HCT116 (cell line): ENCODE data around the gene KRI1. TPM values are rescaled to one million over a fixed set of nuclear protein-coding genes. Genes with fewer than 3 reads are reported as not detected.

Source experiments
- ATAC-seq: fragments of 200-7000 bp; cut with Tn5 transposase; 2 replicates; pipeline ENCODE4 v1.9.1; 2020; ENCODE audit warnings: mild to moderate bottlenecking, moderate library complexity
- BruUV-seq: library from RNA; stranded (reverse); fragments of 400-500 nt; replicated peaks from 2 replicates; lab custom pipeline; 2021; lab: Mats Ljungman, UMichigan
- CTCF ChIA-PET: fragments of 300-600 bp; sonication (Branson Sonifier 250); formaldehyde crosslinking; loops from one replicate; lab custom pipeline; 2021; ENCODE audit warnings: antibody characterized with exemption; lab: Charles Lee
- POLR2A ChIA-PET: fragments of 300-600, 350-600 bp; sonication (Branson Sonifier 250); formaldehyde crosslinking; loops from one replicate; lab custom pipeline; 2021; ENCODE audit warnings: antibody characterized with exemption; lab: Charles Lee
- RAD21 ChIA-PET, 2 experiments: fragments of 300-600 bp; sonication (Branson Sonifier 250); formaldehyde crosslinking; loops; one replicate each; lab custom pipeline; 2023; ENCODE audit warnings: low total read pairs in 2 of 2; ENCODE audit not compliant: uncharacterized antibody in 2 of 2, unreplicated experiment in 2 of 2, low non-redundant PET in 1 of 2; lab: Charles Lee
- DNase-seq: peaks from one replicate; pipeline ENCODE4 v3.0.0-alpha.2; 2010; ENCODE audit warnings: low read depth, low spot score
- H2AFZ ChIP-seq: fragments of 200-600 bp; shearing (Covaris generic), sonication (generic); 2 replicates; pipeline ENCODE4 v1.6.1; 2017; ENCODE audit warnings: low read depth, mixed run types, mixed read lengths, antibody characterized with exemption, low read length; ENCODE audit not compliant: poor library complexity, severe bottlenecking
- H3K27ac ChIP-seq: 2 replicates; pipeline ENCODE4 v1.5.1; 2012; ENCODE audit warnings: low read depth, low read length
- H3K27me3 ChIP-seq: fragments of 200-600 bp; sonication (generic); 2 replicates; pipeline ENCODE4 v1.6.1; 2016; ENCODE audit warnings: mixed run types, low read length, mixed read lengths; ENCODE audit not compliant: insufficient read depth
- H3K36me3 ChIP-seq, 2 experiments: fragments of 200-500 bp in 1 of 2; fragments of 200-600 bp in 1 of 2; sonication (Bioruptor generic) in 1 of 2; sonication (generic) in 1 of 2; 2 replicates each; pipeline versions ENCODE4 v1.5.1 to v1.6.1; 2014 to 2016; ENCODE audit warnings: low read length in 2 of 2, inconsistent platforms in 1 of 2, mixed read lengths in 1 of 2, mixed run types in 1 of 2; ENCODE audit not compliant: insufficient read depth in 2 of 2, control insufficient read depth in 1 of 2
- H3K4me1 ChIP-seq, 2 experiments: fragments of 200-600 bp in 1 of 2; sonication (generic) in 1 of 2; 2 replicates each; pipeline versions ENCODE4 v1.5.1 to v1.6.1; 2012 to 2017; ENCODE audit warnings: low read length in 2 of 2, inconsistent platforms in 1 of 2, mild to moderate bottlenecking in 1 of 2, mixed read lengths in 1 of 2, mixed run types in 1 of 2, moderate library complexity in 1 of 2; ENCODE audit not compliant: insufficient read depth in 2 of 2, control insufficient read depth in 1 of 2
- H3K4me2 ChIP-seq: fragments of 200-600 bp; sonication (generic); 2 replicates; pipeline ENCODE4 v1.6.1; 2017; ENCODE audit warnings: mixed run types, low read length, mixed read lengths
- H3K4me3 ChIP-seq, 2 experiments: fragments of 200-600 bp in 1 of 2; sonication (generic) in 1 of 2; replicated peaks in 1 of 2; 2 replicates each; pipeline ENCODE4 v1.5.1; 2011 to 2016; ENCODE audit warnings: low read length in 2 of 2, control low read depth in 1 of 2, low read depth in 1 of 2, mild to moderate bottlenecking in 1 of 2, mixed read lengths in 1 of 2, mixed run types in 1 of 2
- H3K79me2 ChIP-seq: fragments of 200-600 bp; sonication (generic); 2 replicates; pipeline ENCODE4 v1.6.1; 2017; ENCODE audit warnings: mild to moderate bottlenecking, mixed run types, low read length, moderate library complexity, mixed read lengths; ENCODE audit not compliant: insufficient read depth
- H3K9ac ChIP-seq: fragments of 200-600 bp; sonication (generic); 2 replicates; pipeline ENCODE4 v1.6.1; 2016; ENCODE audit warnings: low read length, mixed read lengths
- H3K9me2 ChIP-seq: fragments of 200-600 bp; sonication (generic), shearing (Covaris generic); 2 replicates; pipeline ENCODE4 v1.6.1; 2017; ENCODE audit warnings: mixed run types, mild to moderate bottlenecking, moderate library complexity; ENCODE audit not compliant: insufficient read depth
- H3K9me3 ChIP-seq, 2 experiments: fragments of 200-500 bp in 1 of 2; fragments of 200-600 bp in 1 of 2; sonication (Bioruptor generic) in 1 of 2; sonication (generic) in 1 of 2; 2 replicates each; pipeline ENCODE4 v1.6.1; 2014 to 2017; ENCODE audit warnings: low read length in 2 of 2, mixed read lengths in 2 of 2, inconsistent platforms in 1 of 2, low read depth in 1 of 2, mild to moderate bottlenecking in 1 of 2, mixed run types in 1 of 2, moderate library complexity in 1 of 2; ENCODE audit not compliant: control insufficient read depth in 1 of 2, insufficient read depth in 1 of 2
- H4K20me1 ChIP-seq: fragments of 200-600 bp; sonication (generic), shearing (Covaris generic); 2 replicates; pipeline ENCODE4 v1.6.1; 2017; ENCODE audit warnings: mixed run types, mild to moderate bottlenecking, moderate library complexity; ENCODE audit not compliant: insufficient read depth
- ATF3 ChIP-seq: IDR thresholded peaks from 2 replicates; pipeline ENCODE4 v1.6.1; 2012
- CBX3 ChIP-seq: IDR thresholded peaks from 2 replicates; pipeline ENCODE4 v1.6.1; 2012; ENCODE audit warnings: low read depth
- CEBPB ChIP-seq: IDR thresholded peaks from 2 replicates; pipeline ENCODE4 v1.6.1; 2012; ENCODE audit warnings: low read depth
- EGR1 ChIP-seq: IDR thresholded peaks from 2 replicates; pipeline ENCODE4 v1.6.1; 2012; ENCODE audit warnings: low read depth
- EZH2phosphoT487 ChIP-seq: fragments of 200-600 bp; IDR thresholded peaks from 2 replicates; pipeline ENCODE4 v1.6.1; 2018; ENCODE audit warnings: antibody characterized with exemption, borderline replicate concordance
- FOSL1 ChIP-seq: IDR thresholded peaks from 2 replicates; pipeline ENCODE4 v1.6.1; 2012; ENCODE audit warnings: low read depth
- POLR2AphosphoS5 ChIP-seq: IDR thresholded peaks from 2 replicates; pipeline ENCODE4 v1.6.1; 2011; ENCODE audit warnings: mild to moderate bottlenecking, low read depth, low read length, moderate library complexity
- RAD21 ChIP-seq: IDR thresholded peaks from 2 replicates; pipeline ENCODE4 v1.6.1; 2012; ENCODE audit warnings: low read depth, mild to moderate bottlenecking
- SIN3A ChIP-seq: IDR thresholded peaks from 2 replicates; pipeline ENCODE4 v1.6.1; 2012; ENCODE audit warnings: low read depth
- SP1 ChIP-seq: IDR thresholded peaks from 2 replicates; pipeline ENCODE4 v1.6.1; 2012; ENCODE audit warnings: low read depth
- SRF ChIP-seq: IDR thresholded peaks from 2 replicates; pipeline ENCODE4 v1.6.1; 2012; ENCODE audit warnings: low read depth
- TCF7L2 ChIP-seq: IDR thresholded peaks from 2 replicates; pipeline ENCODE4 v1.7.0; 2011; ENCODE audit warnings: borderline replicate concordance, inconsistent platforms; ENCODE audit not compliant: insufficient read depth, insufficient read length; ENCODE audit errors: extremely low read depth
- YY1 ChIP-seq: IDR thresholded peaks from 2 replicates; pipeline ENCODE4 v1.6.1; 2011; ENCODE audit warnings: low read length, low read depth, moderate library complexity, mild to moderate bottlenecking; ENCODE audit not compliant: insufficient replicate concordance; ENCODE audit errors: extremely low read depth
- ZBTB33 ChIP-seq: IDR thresholded peaks from 2 replicates; pipeline ENCODE4 v1.6.1; 2011; ENCODE audit warnings: mild to moderate bottlenecking, low read length, moderate library complexity; ENCODE audit not compliant: insufficient replicate concordance; ENCODE audit errors: extremely low read depth
- ZNF274 ChIP-seq: fragments of 200-500 bp; sonication (Bioruptor generic); IDR thresholded peaks from 2 replicates; pipeline ENCODE4 v1.6.1; 2014; ENCODE audit warnings: mild to moderate bottlenecking, low read depth, low read length, inconsistent platforms
- intact Hi-C: fragments of 100-400 bp; cut with micrococcal nuclease; formaldehyde crosslinking; loops from 2 replicates; pipeline ENCODE4 v1.10.0; 2022
- total RNA-seq: library from RNA; stranded (reverse); gene quantifications from one replicate; pipeline ENCODE4 v1.2.1, GENCODE V29; 2021; ENCODE audit not compliant: unreplicated experiment

KRI1 gene
- total RNA-seq, 1 experiment from 2014 or later: 44.0 TPM

GRCh38 chr19:10533646-10534386 lies 32.0 kb downstream of the KRI1 start:
- Histone ChIP-seq H3K9ac (no peak overlapping the region), H3K36me3 (no peaks in the 10 kb centered on the region), H3K4me1 (no peaks in the 10 kb centered on the region), H3K9me2 (no peaks in the 10 kb centered on the region), H3K27me3 (no peaks in the 10 kb centered on the region), H4K20me1 (no peaks in the 10 kb centered on the region), H2AFZ (no peak overlapping the region), H3K4me3 (no peak overlapping the region), H3K79me2 (no peaks in the 10 kb centered on the region), H3K27ac (no peak overlapping the region), H3K9me3 (no peaks in the 10 kb centered on the region; a peak in 1 of 4 replicates), H3K4me2 (no peak overlapping the region)
- ChIA-PET POLR2A (no interaction called here), RAD21 (no interaction called here), CTCF (no interaction called here)
- TF ChIP-seq SRF (no peak), POLR2AphosphoS5 (no peak), SIN3A (no peak), ZBTB33 (no peak), CBX3 (no peak), EGR1 (no peak), YY1 (no peak), EZH2phosphoT487 (no peak), ATF3 (no peak), CEBPB (no peak), RAD21 (no peak), TCF7L2 (no peak), ZNF274 (no peak), FOSL1 (no peak), SP1 (no peak)
- BruUV-seq: no TSS peak
- ATAC-seq (no peak), DNase-seq (no peak)
- intact Hi-C loops: no loop called here
